T-helper 2 cell treated with Interferon-gamma antibody and Interleukin-4, amounts not matched to agents 100 ng/mL and 5 ng/mL, for 36 hours (primary cell): Measurements from ENCODE around the gene NABP2. TPM values are rescaled to one million over a fixed set of nuclear protein-coding genes. Genes with fewer than 3 reads are reported as not detected.
"Not testable (repeated sequence)": the region's sequence is repeated elsewhere in the genome, so short reads cannot be mapped to it uniquely, and the experiment has no call there.

Experiments used
- intact Hi-C: fragments of 100-400 bp; cut with micrococcal nuclease; formaldehyde crosslinking; loops from one replicate; pipeline ENCODE4 v1.15.1; 2023
- total RNA-seq: library from RNA; stranded (reverse); gene quantifications from 2 replicates; pipeline ENCODE4 v1.2.3, GENCODE V29; 2022

Gene NABP2
- 67.9 and 68.5 TPM in 2 replicates for total RNA-seq

DNA sequence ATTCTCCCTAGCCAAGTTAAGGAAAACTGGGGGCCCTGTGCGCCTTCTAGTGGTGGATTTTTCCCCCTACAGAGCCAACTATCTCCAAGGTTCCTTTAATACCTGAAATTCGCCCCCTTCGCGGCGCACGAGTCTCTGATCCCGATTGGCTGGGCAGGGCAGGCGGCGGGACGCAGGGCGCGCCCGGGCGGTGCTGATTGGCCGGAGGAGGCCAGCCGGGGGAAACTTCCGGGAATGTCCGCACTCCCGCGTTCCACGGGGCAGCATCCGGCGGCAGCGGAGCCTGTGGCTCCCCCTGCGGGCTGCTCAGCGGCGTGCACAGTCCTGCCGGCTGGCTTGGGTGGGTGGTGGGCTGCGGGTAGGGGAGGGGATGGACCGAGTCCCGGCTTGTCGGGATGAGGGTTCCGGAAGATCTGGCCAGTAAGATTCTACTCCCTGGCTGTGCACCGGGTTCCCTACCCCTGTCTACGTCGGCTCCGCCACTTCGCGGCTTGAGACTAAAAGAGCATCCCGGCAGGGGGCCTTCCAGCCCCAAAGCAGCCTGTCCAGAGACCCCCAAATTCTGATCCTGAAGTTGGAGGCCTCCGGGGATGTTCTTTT lies at the start of gene NABP2:
NABP2 (plus strand) TSS at position 241 of the 600 bp plus-strand sequence. CDS start 515 bp downstream, outside the sequence.
- intact Hi-C loops = loop anchor here (1.0 to 5.0 kb wide), 8 partner anchors 31 to 413 kb away; partner anchors contain the start of genes CS, MYL6 and PYM1

DNA sequence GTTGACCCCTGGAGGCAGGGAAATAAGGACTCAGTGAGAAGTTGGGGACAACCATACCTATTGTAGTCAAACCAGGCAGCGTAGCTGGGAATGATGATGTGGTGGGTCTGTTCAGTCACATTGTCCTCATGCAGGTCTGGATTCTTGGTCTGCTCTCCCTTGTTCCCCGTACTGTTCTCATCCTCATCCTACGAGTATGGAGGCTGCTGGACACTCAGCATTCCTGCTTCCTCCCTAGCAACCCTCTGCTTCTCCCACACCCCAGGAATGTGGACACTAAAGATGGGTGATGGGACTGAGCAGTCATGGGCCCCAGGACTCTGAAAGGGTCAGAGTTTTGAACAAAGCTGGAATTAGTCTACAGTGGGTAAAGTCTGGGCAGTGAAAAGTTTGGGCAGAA lies 45.8 kb upstream of the NABP2 start:
- intact Hi-C loops = no loop called here

DNA sequence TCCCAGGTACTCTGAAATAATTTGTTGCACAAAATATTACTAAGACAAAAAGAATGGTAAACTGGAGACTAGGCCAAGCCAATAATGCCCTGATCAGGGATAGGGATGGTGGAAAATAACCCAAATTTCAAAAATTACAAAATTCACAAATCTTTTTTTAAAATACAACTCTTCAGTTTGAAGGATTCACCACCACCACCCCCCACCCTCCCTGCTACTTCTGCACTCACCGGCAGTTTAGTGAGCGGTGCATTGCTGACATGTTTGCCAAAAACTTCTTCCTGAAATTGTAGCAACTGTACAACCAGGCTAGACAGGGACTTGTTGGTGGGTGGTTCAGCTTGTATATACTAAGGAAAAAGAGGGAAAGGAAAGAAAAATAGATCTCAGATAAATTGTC lies 37.2 kb upstream of the NABP2 start:
- intact Hi-C loops = loop anchor here (1.0 to 10.0 kb wide), 2 partner anchors 36 to 142 kb away; partner anchors contain the start of gene RPS26

DNA sequence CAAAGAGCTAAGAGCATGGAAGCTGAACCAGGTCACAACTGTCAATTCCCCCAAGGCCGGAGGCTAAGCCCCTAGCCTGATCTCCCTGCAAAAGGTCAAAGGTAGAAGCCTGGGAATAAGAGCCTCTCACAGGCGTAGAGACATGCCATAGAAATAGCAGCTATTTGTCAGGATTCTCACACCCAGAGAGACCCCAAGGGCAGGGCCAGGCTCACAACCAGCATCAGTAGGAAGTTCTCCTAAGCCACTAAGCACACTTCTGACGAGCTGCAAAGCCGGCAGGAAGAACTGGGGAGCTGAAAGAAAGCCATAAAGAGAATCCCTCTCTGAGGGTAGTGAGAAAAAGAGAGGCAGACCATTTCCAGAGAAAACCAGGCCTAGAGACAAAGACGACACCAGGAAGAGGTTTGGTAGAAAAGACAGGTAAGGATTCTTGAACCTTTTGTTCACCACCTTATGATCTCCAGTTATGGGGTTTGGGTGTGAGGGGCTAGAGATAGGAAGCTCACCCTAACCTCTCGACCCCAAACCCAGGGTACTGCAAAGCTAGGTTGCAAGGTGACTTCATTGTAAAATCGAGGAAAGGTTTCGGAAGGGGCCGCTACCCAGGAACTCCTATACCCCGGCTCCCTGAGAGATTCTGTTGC lies 35.9 kb upstream of the NABP2 start:
- intact Hi-C loops = loop anchor here (1.0 to 10.0 kb wide), 2 partner anchors 31 to 143 kb away; partner anchors contain the start of gene RPS26

DNA sequence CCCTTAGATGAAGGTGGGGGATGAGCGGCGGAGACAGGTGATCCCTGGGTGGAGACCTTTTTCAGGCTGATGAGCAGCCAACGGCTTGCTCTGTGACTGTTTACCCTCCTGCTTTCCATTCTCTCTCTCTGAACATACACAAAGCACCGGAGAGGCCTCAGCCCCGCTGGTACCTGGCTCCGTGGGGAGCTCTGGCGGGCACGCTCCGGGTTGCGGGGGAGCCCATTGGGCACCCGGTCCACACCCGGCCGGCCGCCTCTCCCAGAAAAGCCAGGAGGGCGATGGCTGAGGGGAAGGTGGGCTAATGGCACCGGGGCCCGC lies 35.4 kb upstream of the NABP2 start:
- intact Hi-C loops = loop anchor here (1.0 to 10.0 kb wide), 4 partner anchors 31 to 144 kb away; partner anchors contain the start of genes RPS26 and ZC3H10

DNA sequence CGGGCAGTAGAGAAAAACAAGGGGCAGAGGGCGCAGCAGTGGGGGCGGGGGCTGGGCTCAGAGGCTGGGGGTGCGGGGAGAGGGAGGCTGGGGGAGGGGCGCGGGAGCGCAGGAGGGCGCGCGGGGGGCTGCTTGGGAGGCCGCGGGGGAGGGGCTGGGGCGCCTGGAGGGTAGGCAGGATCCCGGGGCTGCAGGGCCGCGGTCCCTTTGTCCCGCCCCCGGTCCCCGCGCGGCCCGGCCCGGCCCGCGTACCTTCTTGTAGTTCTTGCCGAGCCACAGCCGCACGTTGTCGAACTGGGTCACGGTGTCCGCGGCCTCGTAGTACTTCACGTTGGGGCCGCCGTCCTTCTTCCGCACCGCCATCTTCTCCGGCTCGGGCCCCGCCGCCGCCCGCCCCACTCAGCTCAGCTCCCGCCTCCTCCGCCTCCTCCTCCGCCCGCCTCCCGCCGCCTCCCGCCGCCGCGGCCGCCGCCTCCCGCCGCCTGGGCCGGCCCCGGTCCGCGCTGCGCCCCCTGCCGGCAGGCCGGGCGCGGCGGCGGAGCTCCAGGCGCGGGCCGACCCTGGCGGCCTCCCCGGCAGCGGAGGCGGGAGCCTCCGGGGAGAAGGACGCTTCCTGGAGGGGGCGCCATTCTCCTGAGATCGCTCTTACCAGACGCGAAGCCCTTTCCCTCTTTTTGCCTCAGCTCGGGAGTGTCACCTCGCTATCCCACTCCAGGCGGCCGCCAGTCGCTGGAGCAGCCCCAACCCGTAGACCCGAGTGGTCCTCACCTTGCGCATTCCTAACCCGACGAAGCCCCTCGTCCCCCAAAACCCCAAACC lies 34.8 kb upstream of the NABP2 start, which contains the start of gene SMARCC2:
SMARCC2 (minus strand) TSS at position 385 of the 819 bp plus-strand sequence; CDS start at position 363, 22 bp downstream.
- intact Hi-C loops = loop anchor here (1.0 to 10.0 kb wide), 3 partner anchors 63 to 145 kb away; partner anchors contain the start of genes RPS26 and ZC3H10

DNA sequence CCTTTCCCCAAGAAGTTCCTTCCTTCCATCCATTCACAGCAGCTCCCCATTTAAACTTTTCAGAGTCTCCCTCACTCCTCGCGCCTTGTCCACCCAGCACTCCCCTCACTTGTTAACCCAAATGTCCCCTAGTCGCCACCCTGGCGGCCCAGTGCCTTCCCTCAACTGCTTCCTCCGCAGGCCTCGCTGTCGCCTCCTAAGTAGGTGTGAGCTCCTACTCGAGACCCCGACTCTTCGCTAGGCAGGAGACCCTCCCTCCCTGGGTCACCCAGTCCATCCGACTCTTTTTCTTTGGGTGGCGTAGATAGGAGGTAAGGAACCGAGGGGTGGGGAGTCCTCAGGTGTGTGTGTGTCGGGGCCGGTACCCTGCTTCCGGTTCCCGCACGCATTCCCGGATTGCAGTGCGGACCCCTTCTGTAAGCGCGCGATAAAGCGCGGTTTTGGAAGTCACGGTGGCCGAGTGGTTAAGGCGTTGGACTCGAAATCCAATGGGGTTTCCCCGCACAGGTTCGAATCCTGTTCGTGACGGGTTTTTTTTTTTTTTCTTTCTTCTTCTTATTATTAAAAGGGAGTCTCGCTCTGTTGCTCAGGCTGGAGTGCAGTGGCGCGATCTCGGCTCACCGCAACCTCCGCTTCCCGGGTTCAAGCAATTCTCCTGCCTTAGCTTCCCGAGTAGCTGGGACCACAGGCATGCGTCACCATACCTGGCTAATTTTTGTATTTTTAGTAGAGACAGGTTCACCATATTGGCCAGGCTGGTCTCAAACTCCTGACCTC lies 34.0 kb upstream of the NABP2 start:
- intact Hi-C loops = loop anchor here (1.0 to 10.0 kb wide), 3 partner anchors 64 to 145 kb away; partner anchors contain the start of genes RPS26 and ZC3H10

DNA sequence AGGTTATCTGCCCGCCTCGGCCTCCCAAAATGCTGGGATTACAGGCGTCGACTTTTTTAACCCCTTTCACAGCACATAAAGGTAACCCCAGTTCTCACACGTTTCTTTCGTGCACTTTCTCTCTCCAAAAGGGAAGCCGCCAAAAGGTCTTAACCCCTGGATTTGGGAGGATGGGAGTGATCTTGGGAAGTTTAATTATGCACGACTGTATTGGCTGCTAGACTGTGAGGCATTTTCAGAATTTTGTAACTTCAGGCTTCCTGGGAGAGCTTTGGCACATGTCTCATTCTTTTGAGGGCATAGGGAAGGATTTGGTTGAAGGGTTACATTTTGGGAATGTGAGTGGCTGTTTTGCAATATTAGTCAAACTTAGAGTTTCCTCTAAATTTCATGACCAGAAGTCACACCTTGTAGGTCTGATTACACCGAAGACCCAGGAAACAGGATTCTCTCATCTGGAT lies 33.4 kb upstream of the NABP2 start:
- intact Hi-C loops = no loop called here

DNA sequence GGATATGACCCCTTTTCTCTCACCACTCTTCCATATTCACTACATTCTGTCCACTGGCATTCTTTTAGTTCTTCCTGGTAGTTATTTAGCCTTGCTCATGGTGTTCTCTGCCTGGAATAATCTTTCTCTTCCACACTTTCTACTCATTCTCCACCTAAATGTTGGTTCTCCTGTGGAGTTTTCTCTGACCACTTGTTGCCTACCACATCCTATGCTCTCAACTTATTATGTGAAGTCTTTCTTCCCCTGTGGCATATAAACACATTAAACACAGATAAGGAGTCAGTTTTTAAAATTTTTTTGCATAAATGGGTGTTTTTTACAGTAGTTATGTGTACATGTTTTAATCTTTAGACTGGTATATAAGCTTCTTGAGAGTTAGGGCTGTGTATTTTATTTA lies 31.6 kb upstream of the NABP2 start:
- intact Hi-C loops = loop anchor here (2.0 kb wide), 2 partner anchors 28 to 74 kb away; partner anchors contain the start of genes COQ10A and RNF41

DNA sequence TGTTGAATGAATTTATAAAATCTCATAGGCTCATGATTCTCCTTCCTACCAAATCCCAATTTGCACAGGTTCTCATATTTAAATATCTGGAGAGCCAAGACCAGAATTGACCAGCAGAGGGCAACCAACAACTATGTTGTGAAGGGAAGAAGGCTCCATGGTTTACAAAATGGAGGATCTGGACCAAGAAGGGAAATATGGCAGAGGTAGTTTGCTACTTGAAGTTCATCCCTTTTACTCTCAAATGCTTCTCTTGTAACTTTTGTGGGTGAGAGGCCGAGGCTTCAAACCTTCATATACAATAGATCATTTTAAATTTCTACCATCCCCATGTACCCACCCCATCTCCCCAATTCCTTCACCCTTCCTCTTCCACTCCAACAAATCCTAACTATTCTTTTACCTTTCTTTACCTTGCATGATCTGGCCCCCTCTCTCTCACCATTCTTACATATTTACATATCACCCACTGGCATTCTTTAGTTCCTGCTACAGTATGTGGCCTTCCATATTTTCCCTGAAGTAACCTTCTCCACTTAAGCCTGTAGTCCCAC lies 31.0 kb upstream of the NABP2 start:
- intact Hi-C loops = loop anchor here (1.0 to 2.0 kb wide), 5 partner anchors 28 to 271 kb away; partner anchors contain the start of genes ANKRD52, COQ10A, NABP2 and RNF41

DNA sequence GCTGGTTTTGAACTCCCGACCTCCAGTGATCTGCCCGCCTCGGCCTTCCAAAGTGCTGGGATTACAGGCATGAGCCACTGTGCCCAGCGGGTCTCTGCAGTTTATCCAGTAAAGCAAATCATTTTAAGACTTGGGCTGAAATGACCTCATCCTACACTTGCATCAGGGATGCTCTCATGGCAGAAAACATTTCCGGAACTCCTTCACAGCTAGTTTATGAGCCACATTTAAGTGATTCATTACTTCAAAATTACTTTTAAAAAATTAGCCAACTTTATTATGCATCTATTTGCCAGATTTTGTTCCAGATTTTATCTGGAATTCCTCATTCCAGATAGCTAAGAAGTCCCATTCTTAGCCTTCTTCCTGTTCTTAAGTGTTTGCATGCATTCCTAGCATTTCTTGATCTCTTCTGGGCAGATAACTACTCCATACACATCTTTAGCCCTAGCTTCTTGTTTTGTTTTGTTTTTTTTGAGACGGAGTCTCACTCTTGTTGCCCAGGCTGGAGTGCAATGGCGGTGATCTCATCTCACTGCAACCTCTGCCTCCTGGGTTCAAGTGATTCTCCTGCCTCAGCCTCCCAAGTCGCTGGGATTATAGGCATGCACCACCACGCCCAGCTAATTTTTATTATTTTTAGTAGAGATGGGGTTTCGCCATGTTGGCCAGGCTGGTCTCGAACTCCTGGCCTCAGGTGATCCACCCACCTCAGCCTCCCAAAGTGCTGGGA lies 27.2 kb upstream of the NABP2 start:
- intact Hi-C loops = not testable (repeated sequence)

DNA sequence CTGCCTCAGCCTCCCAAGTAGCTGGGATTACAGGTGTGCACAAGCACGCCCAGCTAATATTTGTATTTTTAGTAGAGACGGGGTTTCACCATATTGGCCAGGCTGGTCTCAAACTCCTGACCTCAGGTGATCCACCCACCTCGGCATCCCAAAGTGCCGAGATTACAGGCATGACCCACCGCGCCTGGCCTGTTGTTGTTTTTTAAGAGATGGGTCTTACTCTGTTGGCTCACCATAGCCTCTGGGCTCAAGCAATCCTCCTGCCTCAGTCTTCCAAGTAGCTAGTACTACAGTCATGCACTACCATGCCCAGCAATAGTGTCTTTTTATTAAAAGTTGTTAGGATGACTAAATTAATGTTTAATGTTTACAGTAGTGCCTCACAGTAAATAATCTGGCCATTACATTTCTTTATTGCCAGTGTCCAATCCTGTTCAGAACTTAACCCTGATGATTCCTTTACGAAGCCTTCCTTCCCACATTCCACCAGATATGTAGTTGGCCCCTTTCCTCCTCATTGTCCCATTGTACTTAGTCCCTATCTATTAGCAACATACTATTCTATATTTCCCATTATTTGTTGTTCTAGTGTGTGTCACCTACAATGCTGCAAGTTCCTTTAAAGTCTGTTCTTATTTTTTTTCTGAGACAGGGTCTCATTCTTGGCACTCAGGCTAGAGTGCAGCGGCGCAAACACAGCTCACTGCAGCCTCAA lies 26.1 kb upstream of the NABP2 start:
- intact Hi-C loops = no loop called here

DNA sequence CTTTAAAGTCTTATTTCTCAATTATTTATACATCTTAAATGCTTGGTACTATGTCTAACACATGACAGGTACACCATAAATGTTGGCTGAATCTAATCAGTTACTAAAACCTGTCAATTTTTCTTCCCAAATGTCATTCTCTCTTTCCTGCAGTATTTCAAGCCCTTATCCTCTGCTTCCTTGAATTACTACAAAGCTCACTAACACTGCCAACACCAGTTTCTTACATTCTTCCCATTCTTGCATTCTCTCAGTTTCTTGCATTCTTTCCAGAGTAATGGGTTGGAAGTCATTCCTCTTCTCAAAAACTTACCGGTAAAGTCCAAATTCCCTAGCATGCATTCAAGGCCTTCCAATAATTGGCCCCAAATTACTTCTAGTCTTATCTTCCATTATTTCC lies 25.3 kb upstream of the NABP2 start:
- intact Hi-C loops = no loop called here

DNA sequence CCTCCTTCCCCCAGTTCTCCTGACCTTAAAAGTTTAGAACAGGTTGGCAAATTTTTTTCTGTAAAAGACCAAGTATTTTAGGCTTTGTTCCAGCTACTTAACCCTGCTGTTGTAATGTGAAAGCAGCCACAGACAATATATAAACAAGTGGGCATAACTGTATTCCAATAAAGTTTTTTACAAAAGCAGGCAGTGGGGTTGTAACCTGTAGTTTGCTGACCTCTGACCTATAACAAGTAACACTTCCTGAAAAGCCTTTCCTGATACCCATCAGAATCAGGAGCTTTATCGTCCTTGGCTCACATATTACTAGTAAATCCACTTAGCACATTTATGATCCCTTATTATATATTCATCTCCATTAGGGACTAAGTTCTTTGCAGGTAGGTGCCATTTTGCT lies 21.8 kb upstream of the NABP2 start:
- intact Hi-C loops = no loop called here

DNA sequence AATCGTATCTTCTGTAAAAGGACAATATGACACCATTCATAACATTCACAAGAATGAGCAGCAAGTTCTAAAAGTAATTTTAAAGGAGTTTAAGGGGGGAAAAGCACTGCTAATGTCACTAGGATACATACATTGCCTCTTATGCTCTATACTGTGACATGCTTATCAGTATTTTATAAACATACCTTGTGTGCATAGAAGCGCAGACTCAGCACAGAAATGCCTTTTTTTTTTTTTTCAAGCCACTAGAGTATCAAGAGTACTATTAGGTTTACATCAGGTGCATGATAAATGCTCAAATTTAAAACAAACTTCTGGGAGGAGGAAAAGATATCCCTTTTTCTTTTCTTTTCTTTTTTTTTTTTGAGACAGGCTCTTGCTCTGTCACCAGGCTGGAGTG lies 21.3 kb upstream of the NABP2 start:
- intact Hi-C loops = no loop called here

DNA sequence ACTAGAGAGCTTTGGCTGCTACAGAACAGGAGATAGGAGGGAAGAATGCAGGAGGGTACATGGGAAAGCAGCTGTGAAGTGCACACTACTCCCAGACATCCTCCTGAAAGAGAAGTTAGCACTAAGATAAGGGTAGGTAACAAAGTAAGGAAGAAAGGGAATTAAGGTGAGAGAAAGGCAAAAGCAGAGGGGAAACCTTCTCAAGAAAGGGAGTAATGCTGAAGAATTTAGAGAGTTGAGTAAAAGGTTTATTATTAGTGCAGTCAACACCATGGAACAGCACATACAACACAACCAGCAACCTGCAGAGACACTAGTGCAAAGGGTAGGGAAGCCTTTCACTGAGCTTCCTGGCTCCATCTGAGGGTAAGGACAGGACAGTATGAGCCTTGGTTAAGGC lies 19.9 kb upstream of the NABP2 start:
- intact Hi-C loops = no loop called here

DNA sequence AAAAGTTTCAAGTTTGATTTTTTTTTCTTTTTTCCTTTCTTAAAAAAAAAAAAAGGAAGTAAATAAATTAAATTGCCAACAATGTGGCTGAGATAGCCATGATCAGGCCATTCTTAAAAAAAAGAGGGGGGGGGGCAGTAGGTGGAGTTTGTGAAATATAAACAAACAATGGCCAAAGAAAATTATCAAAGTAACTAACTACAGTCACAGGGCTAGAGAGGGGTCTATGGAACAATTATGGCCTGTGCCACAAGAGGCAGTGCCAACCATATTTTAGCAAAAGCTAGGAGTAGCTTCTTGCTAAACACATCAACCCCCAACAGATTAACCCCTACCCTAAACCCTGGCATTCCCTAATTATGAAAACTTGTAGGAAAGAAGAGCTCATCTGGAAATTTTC lies 18.7 kb upstream of the NABP2 start:
- intact Hi-C loops = loop anchor here (5.0 kb wide), 1 partner anchor 257 kb away; no protein-coding TSS in a partner anchor

DNA sequence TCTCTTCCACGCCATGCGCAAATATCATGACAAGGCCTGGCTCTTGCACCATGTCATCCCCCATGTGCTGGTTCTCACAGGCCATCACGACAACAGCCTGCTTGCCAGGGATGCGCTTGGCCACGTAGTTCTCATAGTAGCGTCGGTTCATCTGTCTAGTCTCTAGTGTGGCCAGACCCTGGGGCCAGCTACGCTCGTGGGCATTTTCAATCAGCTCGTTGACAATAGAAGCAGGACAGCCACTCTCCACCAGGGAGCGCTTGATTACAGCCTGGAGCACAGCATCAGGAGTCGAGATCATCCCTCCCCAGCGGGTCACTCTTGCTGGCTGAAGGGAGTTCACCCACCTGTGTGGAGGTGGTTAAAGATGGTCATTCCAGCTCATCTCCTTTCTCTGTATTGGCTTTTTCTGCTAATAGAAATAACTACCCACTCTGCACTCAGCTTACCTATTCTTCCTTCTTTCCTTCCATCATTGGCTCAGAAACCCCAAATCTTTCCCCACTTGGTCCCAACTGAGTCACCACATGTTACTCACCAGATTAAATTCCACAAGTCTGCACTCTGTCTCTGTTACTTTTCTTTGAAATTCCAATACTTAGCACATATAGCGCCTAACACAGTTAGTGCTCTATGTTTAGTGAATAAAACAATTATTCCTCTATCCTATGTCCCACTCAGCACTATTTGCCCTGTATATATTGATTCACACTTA lies 17.5 kb upstream of the NABP2 start:
- intact Hi-C loops = loop anchor here (5.0 kb wide), 1 partner anchor 256 kb away; no protein-coding TSS in a partner anchor
